ENCODE data around the gene TBC1D9B.

Gene TBC1D9B

GRCh38 chr5:179907556-179908324 lies at the start of gene TBC1D9B:
Gene TBC1D9B, minus strand, starts transcription at chr5:179907897. Its CDS starts 76 bp downstream, at chr5:179907821.
- no peak within 1 kb of the TSS for H3K27ac ChIP-seq (ENCODE audit: low read depth, low read length)
- no peaks in the 10 kb centered on the region for H3K27me3 ChIP-seq (ENCODE audit: control insufficient read depth, low read length)
- no peaks in the 10 kb centered on the region for H3F3A ChIP-seq (ENCODE audit: control insufficient read depth, insufficient read depth)
- H3K4me2 ChIP-seq (ENCODE audit: low read length), result peak within 1 kb of the TSS; percentile 89
- peaks cover 30% of the 10 kb centered on the region for H3K79me2 ChIP-seq (ENCODE audit: control insufficient read depth, low read length)
- no peak for TF ChIP-seq EZH2phosphoT487 (IDR thresholded peaks at IDR 0.05; ENCODE audit: borderline replicate concordance, low read length)
- no peaks in the 10 kb centered on the region for H3K9me2 ChIP-seq (replicated peaks; ENCODE audit: control insufficient read depth, low read length)
- H3K9me3 ChIP-seq (ENCODE audit: control insufficient read depth, insufficient read depth, low read length), result no peaks in the 10 kb centered on the region
- H3K4me3 ChIP-seq (ENCODE audit: low read length), result peak within 1 kb of the TSS; percentile 82
- H3K36me3 ChIP-seq (ENCODE audit: control insufficient read depth, low read length), result peaks cover 28% of the 10 kb centered on the region
- peaks cover 25% of the 10 kb centered on the region for H3K4me1 ChIP-seq (ENCODE audit: control insufficient read depth, low read length)
- H4K20me1 ChIP-seq (ENCODE audit: control insufficient read depth, insufficient read depth, low read depth, low read length), result peaks cover 7% of the 10 kb centered on the region

- no peak overlapping the region for H3K4me3 ChIP-seq (ENCODE audit: low read length)
- no peak overlapping the region for H3K27ac ChIP-seq (ENCODE audit: low read depth, low read length)
- no peaks in the 10 kb centered on the region for H3K79me2 ChIP-seq (ENCODE audit: control insufficient read depth, low read length)
- H3K27me3 ChIP-seq (ENCODE audit: control insufficient read depth, low read length), result peaks cover 28% of the 10 kb centered on the region
- H3K4me2 ChIP-seq (ENCODE audit: low read length), result no peak overlapping the region
- H3K4me1 ChIP-seq (ENCODE audit: control insufficient read depth, low read length), result no peaks in the 10 kb centered on the region
- H3K36me3 ChIP-seq (ENCODE audit: control insufficient read depth, low read length), result no peaks in the 10 kb centered on the region
- TF ChIP-seq, protein P1, sequence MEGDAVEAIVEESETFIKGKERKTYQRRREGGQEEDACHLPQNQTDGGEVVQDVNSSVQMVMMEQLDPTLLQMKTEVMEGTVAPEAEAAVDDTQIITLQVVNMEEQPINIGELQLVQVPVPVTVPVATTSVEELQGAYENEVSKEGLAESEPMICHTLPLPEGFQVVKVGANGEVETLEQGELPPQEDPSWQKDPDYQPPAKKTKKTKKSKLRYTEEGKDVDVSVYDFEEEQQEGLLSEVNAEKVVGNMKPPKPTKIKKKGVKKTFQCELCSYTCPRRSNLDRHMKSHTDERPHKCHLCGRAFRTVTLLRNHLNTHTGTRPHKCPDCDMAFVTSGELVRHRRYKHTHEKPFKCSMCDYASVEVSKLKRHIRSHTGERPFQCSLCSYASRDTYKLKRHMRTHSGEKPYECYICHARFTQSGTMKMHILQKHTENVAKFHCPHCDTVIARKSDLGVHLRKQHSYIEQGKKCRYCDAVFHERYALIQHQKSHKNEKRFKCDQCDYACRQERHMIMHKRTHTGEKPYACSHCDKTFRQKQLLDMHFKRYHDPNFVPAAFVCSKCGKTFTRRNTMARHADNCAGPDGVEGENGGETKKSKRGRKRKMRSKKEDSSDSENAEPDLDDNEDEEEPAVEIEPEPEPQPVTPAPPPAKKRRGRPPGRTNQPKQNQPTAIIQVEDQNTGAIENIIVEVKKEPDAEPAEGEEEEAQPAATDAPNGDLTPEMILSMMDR (IDR thresholded peaks at IDR 0.05; ENCODE audit: low read depth, low read length, poor library complexity, severe bottlenecking), result no peak
- no peak for TF ChIP-seq EZH2phosphoT487 (IDR thresholded peaks at IDR 0.05; ENCODE audit: borderline replicate concordance, low read length)
- no peaks in the 10 kb centered on the region for H4K20me1 ChIP-seq (ENCODE audit: control insufficient read depth, insufficient read depth, low read depth, low read length)
- no peaks in the 10 kb centered on the region for H3K9me3 ChIP-seq (ENCODE audit: control insufficient read depth, insufficient read depth, low read length)
- no peaks in the 10 kb centered on the region for H3F3A ChIP-seq (ENCODE audit: control insufficient read depth, insufficient read depth)
- no peaks in the 10 kb centered on the region for H3K9me2 ChIP-seq (replicated peaks; ENCODE audit: control insufficient read depth, low read length)
Measured at GRCh38 chr5:179955630-179956029, 47.9 kb upstream of the TBC1D9B start.

- Histone ChIP-seq H3K36me3 (ENCODE audit: control insufficient read depth, low read length) (no peaks in the 10 kb centered on the region), H3K79me2 (ENCODE audit: control insufficient read depth, low read length) (no peaks in the 10 kb centered on the region), H3K4me2 (ENCODE audit: low read length) (no peak overlapping the region), H3K9me2 (replicated peaks; ENCODE audit: control insufficient read depth, low read length) (no peaks in the 10 kb centered on the region), H3K4me3 (ENCODE audit: low read length) (no peak overlapping the region), H3K27ac (ENCODE audit: low read depth, low read length) (no peak overlapping the region), H3K27me3 (ENCODE audit: control insufficient read depth, low read length) (peaks cover 24% of the 10 kb centered on the region), H3K9me3 (ENCODE audit: control insufficient read depth, insufficient read depth, low read length) (no peaks in the 10 kb centered on the region), H3F3A (ENCODE audit: control insufficient read depth, insufficient read depth) (no peaks in the 10 kb centered on the region), H3K4me1 (ENCODE audit: control insufficient read depth, low read length) (no peaks in the 10 kb centered on the region), H4K20me1 (ENCODE audit: control insufficient read depth, insufficient read depth, low read depth, low read length) (no peaks in the 10 kb centered on the region)
- TF ChIP-seq, protein P1 (IDR thresholded peaks at IDR 0.05; ENCODE audit: low read depth, low read length, poor library complexity, severe bottlenecking), result no peak
- no peak for TF ChIP-seq EZH2phosphoT487 (IDR thresholded peaks at IDR 0.05; ENCODE audit: borderline replicate concordance, low read length)
Measured at GRCh38 chr5:179955062-179955461, 47.4 kb upstream of the TBC1D9B start.

GRCh38 chr5:179954434-179954833 lies 46.7 kb upstream of the TBC1D9B start:
- H4K20me1 ChIP-seq (ENCODE audit: control insufficient read depth, insufficient read depth, low read depth, low read length), result no peaks in the 10 kb centered on the region
- no peaks in the 10 kb centered on the region for H3K9me3 ChIP-seq (ENCODE audit: control insufficient read depth, insufficient read depth, low read length)
- H3K79me2 ChIP-seq (ENCODE audit: control insufficient read depth, low read length), result no peaks in the 10 kb centered on the region
- peaks cover 27% of the 10 kb centered on the region for H3K27me3 ChIP-seq (ENCODE audit: control insufficient read depth, low read length)
- no peak for TF ChIP-seq EZH2phosphoT487 (IDR thresholded peaks at IDR 0.05; ENCODE audit: borderline replicate concordance, low read length)
- TF ChIP-seq, protein P1 (IDR thresholded peaks at IDR 0.05; ENCODE audit: low read depth, low read length, poor library complexity, severe bottlenecking), result no peak
- H3K4me3 ChIP-seq (ENCODE audit: low read length), result no peak overlapping the region
- H3K27ac ChIP-seq (ENCODE audit: low read depth, low read length), result no peak overlapping the region
- H3K9me2 ChIP-seq (replicated peaks; ENCODE audit: control insufficient read depth, low read length), result no peaks in the 10 kb centered on the region
- H3K4me1 ChIP-seq (ENCODE audit: control insufficient read depth, low read length), result no peaks in the 10 kb centered on the region
- no peaks in the 10 kb centered on the region for H3K36me3 ChIP-seq (ENCODE audit: control insufficient read depth, low read length)
- no peak overlapping the region for H3K4me2 ChIP-seq (ENCODE audit: low read length)
- H3F3A ChIP-seq (ENCODE audit: control insufficient read depth, insufficient read depth), result no peaks in the 10 kb centered on the region

All from DOHH2 (cell line).